ENCODE measurements around the gene SKA1.

SKA1 gene

GRCh38 chr18:50374753-50375391 lies at the start of gene SKA1:
Gene SKA1 (plus strand): TSS chr18:50375046. CDS start chr18:50375831, 785 bp downstream.
- peak; percentile 77 for FAIRE-seq

GRCh38 chr18:50327983-50328382 lies 46.9 kb upstream of the SKA1 start:
- DNase-seq (ENCODE audit: insufficient read length, low spot score) (no peak), FAIRE-seq (no peak)

More at GRCh38 chr18:50374753-50375391, at the start of gene SKA1:
- DNase-seq (ENCODE audit: insufficient read length, low spot score), result peak; percentile 81

- FAIRE-seq, result no peak
- DNase-seq (ENCODE audit: insufficient read length, low spot score), result no peak
Observed at GRCh38 chr18:50330176-50330575, 44.7 kb upstream of the SKA1 start.

GRCh38 chr18:50331691-50332090 lies 43.2 kb upstream of the SKA1 start:
- DNase-seq (ENCODE audit: insufficient read length, low spot score) (no peak), FAIRE-seq (no peak)

GRCh38 chr18:50334546-50335152 lies 40.2 kb upstream of the SKA1 start:
- no peak for FAIRE-seq

GRCh38 chr18:50338122-50338521 lies 36.7 kb upstream of the SKA1 start:
- DNase-seq (ENCODE audit: insufficient read length, low spot score) (no peak), FAIRE-seq (no peak)

More at GRCh38 chr18:50334546-50335152, 40.2 kb upstream of the SKA1 start:
- DNase-seq (ENCODE audit: insufficient read length, low spot score), result no peak

GRCh38 chr18:50338715-50339114 lies 36.1 kb upstream of the SKA1 start:
- no peak for FAIRE-seq

GRCh38 chr18:50340078-50340477 lies 34.8 kb upstream of the SKA1 start:
- DNase-seq (ENCODE audit: insufficient read length, low spot score) (no peak), FAIRE-seq (no peak)

More at GRCh38 chr18:50338715-50339114, 36.1 kb upstream of the SKA1 start:
- no peak for DNase-seq (ENCODE audit: insufficient read length, low spot score)

- no peak for DNase-seq (ENCODE audit: insufficient read length, low spot score)
- no peak for FAIRE-seq
Observed at GRCh38 chr18:50341443-50341842, 33.4 kb upstream of the SKA1 start.

- FAIRE-seq (no peak), DNase-seq (ENCODE audit: insufficient read length, low spot score) (no peak)
Observed at GRCh38 chr18:50350699-50351098, 24.1 kb upstream of the SKA1 start.

- FAIRE-seq, result no peak
Observed at GRCh38 chr18:50356036-50356945, 18.6 kb upstream of the SKA1 start.

GRCh38 chr18:50358844-50359243 lies 16.0 kb upstream of the SKA1 start:
- DNase-seq (ENCODE audit: insufficient read length, low spot score) (no peak), FAIRE-seq (no peak)

More at GRCh38 chr18:50356036-50356945, 18.6 kb upstream of the SKA1 start:
- no peak for DNase-seq (ENCODE audit: insufficient read length, low spot score)

GRCh38 chr18:50359806-50360205 lies 15.0 kb upstream of the SKA1 start:
- no peak for DNase-seq (ENCODE audit: insufficient read length, low spot score)
- no peak for FAIRE-seq

- FAIRE-seq, result no peak
- no peak for DNase-seq (ENCODE audit: insufficient read length, low spot score)
Observed at GRCh38 chr18:50360611-50361010, 14.2 kb upstream of the SKA1 start.

- no peak for DNase-seq (ENCODE audit: insufficient read length, low spot score)
- no peak for FAIRE-seq
Observed at GRCh38 chr18:50369672-50370071, 5.2 kb upstream of the SKA1 start.

- no peak for DNase-seq (ENCODE audit: insufficient read length, low spot score)
- no peak for FAIRE-seq
Observed at GRCh38 chr18:50372743-50373142, 2.1 kb upstream of the SKA1 start.

- FAIRE-seq (no peak), DNase-seq (ENCODE audit: insufficient read length, low spot score) (no peak)
Observed at GRCh38 chr18:50373561-50374219, 1.2 kb upstream of the SKA1 start.

GRCh38 chr18:50374220-50374752 lies 560 bp upstream of the SKA1 start:
- FAIRE-seq, result no peak
- no peak for DNase-seq (ENCODE audit: insufficient read length, low spot score)

GRCh38 chr18:50377061-50377798 lies 2.4 kb downstream of the SKA1 start:
- DNase-seq (ENCODE audit: insufficient read length, low spot score), result no peak
- FAIRE-seq, result no peak

GRCh38 chr18:50388988-50389387 lies 14.1 kb downstream of the SKA1 start:
- DNase-seq (ENCODE audit: insufficient read length, low spot score) (no peak), FAIRE-seq (no peak)
